HL-60/S4 treated with retinoic acid at 250 ng/mL for 4 days and 3 days (cell line): ENCODE measurements around the gene MME.

Source experiments
- in situ Hi-C: fragments of 300-500 bp; cut with MboI; formaldehyde crosslinking; loops from 2 replicates; pipeline ENCODE4 v1.7.0; 2022; ENCODE audit warnings: low sequenced_read_pairs

The MME gene

DNA sequence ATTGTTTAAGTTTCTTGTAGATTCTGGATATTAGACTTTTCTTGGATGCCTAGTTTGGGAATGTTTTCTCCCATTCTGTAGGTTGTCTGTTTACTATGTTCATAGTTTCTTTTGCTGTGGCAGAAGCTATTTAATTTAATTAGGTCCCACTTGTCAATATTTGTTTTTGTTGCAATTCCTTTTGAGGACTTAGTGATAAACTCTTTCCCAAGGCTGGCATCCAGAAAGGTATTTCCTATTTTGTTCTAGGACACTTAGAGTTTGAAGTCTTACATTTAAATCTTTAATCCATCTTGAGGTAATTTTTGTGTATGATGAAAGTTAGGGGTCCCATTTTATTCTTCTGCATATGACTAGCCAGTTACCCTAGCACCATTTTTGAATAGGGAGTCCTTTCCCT, 54.9 kb downstream of the MME start:
- in situ Hi-C loops = no loop called here

DNA sequence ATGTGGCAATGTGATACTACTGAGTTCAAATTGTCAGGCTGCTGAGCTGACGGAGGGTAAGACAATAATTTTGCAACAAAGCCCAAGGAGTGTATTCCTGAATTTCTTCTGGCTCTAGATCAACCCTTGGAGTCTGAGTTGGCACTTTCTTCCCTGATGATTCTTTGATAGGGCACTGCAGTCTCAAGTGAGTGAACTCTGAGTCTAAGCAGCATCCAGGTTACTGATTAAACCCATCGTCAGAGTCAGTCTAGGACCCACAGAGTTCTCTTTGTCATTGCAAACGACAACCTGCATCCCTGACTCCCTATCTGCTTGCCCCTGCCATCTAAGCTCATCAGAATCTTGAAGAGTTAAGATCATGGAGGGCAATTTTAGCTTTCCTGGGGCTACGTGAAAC, 58.6 kb downstream of the MME start:
- in situ Hi-C loops = no loop called here

DNA sequence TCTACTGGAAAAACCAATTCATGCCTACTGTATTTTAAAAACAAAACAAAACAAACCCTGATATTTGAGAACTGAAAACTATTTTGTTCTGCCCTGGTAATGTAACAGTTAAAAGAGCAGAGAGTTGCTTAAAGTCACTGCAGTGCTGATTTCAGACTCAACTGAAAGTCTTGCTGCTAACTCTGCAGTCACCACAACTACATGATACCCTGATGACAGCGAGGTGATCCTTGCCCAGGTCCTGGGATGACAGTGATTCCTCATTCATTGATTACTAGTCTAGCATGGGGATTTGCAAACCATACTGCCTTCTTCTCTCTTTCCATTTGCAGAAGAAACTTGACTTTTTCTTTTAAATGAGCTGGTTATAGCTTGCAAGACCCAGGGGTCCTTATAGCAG, 67.5 kb downstream of the MME start:
- in situ Hi-C loops = no loop called here

DNA sequence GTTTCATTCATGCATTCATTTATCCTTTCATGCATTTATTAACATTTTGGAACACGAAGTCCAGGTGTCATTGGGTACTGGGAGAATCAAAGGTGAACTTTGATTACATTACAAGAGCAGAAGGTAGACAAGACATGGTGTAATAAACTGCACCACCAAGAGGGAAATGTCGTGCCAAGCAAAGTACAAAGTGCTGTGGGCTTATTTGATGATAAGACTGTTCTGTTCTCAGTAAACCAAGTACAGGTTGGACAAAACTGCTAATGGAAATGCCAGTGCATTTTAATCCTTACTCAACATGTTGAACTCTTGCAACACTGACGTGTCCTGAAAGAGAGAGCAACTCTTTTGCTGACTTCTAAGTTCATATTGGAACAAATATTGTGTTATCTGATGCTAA, 69.4 kb downstream of the MME start:
- in situ Hi-C loops = no loop called here

DNA sequence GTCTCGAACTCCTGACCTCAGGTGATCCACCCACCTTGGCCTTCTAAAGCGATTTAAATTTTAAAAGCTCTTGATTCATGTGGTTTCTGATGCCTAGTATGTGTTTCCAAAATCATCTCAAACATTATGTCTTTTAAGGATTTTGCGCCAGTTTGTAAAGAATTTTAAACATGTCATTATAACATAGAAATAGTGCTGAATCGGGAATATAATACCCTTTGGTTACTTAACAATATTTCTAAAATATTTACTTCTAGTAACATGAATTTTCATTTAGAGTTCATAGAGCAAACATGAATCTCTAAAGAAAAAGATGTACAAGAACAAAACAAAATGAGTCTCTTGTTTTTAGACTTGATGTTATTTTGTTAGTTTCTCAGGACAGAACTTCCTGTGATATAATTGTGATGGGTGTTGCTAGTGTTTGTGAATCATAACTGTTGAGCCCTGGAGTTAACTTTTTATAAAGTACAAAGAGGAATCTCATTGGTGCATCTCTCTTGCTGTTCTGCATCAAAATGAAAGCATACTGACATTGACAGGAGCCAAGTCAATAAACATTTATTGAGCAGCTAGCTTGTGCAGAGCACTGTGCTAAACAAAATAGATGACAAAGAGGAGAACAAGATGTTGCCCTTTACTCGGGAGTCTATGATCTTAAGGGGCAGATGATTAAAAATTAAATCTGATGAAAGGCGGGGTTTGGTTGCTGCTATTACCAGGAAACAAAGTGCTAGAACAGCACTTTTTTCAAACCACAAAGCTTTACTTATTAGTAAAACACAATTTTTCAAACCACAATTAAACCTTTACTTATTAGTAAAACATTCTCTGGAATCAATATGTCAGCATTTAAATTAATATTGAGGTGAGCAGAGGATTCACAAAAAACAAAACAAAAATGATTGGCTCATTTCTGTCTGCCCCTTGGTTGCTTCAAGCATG, 73.4 kb downstream of the MME start:
- in situ Hi-C loops = no loop called here

DNA sequence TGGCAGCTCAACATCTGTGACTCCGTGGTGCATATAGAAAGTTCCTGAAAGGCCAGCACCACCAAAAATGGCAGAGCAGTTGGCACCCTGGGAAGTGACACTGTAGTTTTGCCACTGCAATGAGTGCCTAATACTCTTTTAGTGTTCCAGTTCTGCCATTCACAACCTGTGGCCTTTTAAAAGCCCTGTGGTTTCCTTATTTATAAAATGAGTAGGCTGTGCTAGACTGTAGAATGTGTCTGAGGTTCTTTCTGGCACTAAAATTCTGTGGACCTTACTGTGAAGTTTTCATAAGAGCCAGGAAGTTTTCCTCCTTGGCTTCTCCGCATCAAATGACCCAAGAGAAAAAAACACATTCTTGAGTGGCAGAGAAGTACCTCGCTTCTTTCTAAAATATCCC, 74.1 kb downstream of the MME start:
- in situ Hi-C loops = no loop called here

DNA sequence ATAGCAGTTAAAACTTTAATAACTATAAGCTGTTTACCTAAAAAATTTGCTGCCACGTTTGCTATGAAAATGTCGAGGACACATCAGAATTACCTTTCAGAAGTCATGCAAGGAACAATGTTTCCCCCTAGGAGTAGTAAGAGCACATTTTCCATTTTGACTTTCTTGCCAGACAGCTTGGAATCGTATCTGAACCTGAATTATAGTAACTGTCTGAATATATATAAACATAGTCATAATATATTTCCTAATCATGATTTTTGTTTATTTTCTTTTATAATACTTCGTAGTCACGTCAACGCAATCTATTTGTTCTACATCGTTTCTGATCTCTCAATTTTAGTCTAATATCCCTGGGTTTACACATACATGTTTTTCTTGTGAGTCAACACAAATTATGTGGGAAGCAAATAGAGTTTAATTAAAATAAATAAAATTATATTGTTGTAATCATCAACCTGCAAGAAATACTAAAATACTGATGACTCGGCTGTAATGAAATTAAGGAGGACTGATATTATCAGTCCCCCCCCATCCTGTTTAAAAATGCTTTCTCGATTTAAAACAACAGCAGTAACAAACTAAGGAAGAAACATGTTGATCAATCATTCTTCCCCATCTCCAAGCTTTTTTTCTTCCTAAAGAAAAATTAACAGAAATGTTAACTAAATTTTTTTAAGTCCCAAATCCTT, 78.4 kb downstream of the MME start:
- in situ Hi-C loops = no loop called here

DNA sequence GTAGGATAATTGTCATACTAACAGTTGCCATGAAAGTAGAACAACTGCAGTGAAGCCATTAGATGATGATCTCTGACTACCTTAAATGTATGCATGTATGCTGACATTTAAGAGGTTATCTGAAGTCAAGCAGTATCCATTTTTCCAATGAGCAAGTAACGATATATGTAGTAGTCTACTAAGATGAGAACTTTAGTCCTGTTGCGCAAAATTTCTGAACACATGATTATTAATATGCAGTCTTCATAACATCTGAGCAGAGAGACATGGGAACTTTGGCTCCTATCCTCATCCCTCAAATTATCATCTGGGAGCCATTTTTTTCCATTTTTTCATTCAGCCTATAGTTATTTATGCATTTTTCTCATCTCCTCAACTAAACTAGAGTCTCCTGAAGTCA, 79.2 kb downstream of the MME start:
- in situ Hi-C loops = no loop called here

DNA sequence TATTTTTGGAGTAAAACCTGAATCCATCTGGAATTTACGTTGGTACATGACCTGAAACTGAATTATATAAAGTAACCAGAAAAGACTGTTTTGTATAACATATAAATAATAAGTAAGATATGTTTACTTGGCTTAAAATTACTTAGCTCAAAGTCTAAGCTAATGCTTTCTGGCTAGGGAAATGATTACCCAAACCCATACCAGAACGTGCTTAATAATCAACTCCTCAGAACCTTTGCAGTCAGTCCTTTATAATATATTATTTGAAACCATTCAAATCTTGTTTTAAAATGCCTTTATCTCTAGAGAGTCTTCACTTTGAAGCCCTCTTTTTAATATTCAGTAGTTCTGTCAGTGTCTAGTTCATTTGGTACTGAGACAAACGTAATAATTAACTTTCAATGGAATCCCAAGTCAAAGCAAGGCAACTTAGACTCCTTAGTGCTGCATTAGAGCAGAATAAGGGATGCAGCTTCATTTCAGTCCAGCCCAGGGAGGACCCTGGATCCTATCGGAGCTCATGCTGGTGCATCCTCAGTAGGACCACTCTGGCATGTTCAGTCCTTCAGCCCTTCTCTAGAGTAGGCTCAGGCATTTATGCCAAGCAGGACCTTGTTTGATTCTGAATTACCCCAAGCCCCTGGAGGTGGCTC, 81.6 kb downstream of the MME start:
- in situ Hi-C loops = no loop called here

DNA sequence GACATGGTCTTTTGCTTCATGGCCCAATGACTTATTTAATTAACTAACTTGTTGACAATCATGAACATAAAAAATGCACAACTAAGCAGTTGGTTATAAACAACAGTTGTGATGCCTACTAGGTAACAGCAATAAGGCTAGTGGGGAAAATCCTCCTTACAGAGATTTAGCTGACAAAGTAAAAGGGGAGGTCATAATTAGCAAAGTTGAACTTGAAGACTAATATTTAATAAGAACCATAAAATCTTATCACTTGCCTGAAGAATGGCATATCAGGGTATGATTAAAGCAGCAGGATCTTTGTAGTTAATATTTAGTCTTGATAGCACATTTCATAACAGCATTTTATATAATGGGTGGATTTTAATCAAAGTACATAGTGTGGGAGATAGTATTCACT, 84.2 kb downstream of the MME start:
- in situ Hi-C loops = no loop called here

DNA sequence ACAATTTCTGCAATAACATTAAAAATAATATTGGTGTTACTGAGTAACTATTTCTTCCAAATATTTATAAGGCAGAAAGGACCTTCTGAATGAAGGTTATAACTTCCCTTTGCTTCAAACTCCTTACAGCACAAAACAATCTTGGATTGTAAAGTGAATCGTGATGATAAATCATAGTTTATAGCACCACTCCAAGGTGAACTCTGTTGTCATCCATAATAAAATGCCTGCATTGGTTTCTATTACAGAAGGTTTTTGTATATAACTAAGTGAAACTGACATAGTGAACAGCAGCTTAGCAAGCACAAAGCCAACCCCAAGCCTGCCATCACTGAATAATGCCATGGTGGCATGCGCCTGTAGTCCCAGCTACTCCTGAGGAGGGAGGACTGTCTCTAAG, 86.3 kb downstream of the MME start:
- in situ Hi-C loops = no loop called here

DNA sequence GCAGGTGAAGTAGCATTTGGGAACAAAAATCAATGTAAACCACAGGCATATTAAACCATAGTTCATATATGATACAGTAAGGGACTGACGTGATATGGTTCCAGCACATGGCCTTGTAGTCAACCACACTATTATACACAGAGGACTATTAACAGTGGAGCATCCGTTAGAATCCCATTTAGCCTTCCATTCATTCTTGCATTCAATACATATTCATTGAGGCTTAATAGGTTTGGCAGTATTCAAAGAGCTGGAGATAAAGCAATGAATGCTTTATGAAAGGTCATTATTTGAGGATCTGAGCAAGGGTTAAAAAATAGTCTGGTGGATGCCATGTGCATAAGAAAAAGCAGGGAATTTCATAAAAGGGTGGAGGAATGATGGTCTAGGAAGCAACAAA, 89.1 kb downstream of the MME start:
- in situ Hi-C loops = no loop called here

DNA sequence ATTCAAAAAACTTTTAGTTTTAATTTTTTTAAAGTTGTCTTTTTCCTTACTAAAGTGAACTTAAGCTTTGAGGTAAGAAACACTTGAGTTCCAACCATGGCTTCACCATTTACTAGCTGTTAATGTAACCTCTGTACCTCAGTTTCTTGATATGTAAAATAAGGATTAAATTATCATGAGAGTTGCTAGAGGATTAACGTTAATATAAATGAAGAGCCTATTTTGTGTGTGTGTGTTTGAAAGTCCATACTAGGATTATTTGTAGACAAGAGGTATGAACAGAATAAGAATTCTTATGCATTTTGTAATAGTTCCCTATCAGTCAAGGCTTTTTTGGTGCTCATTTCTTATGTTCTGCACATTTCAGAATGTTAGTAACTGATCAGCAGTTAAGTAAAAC, 93.7 kb downstream of the MME start:
- in situ Hi-C loops = no loop called here

DNA sequence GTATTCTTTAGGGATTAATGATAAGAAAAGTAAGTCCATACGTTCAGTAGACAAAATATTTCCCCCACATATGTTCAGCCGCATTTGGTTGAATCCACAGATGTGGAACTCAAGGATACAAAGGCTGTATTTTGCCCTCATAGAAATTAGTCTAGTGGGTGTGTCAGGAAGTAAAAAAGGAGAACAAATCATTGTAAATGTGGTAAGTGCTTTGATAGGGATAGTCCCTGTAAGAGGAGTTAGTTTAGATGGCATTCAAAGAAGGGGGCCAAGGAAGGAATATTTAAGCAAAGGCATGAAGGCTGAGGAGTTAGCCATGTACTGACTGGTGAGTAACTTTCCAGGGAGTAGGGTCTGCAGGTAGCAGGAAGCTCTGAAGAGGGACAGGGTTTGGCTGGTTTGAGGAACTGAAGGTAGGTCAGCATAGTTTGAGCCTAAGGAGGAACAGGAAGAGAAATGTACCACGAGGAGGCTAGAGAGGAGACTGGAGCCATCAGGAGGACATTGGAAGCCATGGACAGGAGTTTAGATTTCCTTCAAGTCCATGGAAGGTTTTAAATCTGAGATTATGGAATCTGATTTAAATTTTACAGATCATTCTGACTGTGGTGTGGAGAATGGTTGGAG, 98.8 kb downstream of the MME start:
- in situ Hi-C loops = no loop called here

DNA sequence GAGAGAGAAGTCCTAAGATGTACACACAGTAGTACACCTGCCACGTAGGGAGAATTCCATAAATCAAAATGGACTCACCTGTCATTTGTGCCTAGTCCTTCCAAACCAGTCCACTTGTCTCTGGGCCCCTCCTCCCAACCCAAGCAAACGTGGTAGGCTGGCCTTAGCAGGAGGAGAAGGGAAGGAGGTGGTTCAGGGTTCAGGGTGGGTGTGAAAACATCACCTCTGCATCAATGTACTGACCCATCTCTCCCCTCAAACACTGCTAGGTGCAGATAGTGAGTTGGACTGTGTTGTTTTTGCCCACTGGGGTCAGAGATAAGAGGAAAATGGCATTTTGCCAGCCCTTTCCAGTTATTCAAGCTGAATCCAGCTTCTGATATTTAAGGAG, 99.3 kb downstream of the MME start:
- in situ Hi-C loops = no loop called here

DNA sequence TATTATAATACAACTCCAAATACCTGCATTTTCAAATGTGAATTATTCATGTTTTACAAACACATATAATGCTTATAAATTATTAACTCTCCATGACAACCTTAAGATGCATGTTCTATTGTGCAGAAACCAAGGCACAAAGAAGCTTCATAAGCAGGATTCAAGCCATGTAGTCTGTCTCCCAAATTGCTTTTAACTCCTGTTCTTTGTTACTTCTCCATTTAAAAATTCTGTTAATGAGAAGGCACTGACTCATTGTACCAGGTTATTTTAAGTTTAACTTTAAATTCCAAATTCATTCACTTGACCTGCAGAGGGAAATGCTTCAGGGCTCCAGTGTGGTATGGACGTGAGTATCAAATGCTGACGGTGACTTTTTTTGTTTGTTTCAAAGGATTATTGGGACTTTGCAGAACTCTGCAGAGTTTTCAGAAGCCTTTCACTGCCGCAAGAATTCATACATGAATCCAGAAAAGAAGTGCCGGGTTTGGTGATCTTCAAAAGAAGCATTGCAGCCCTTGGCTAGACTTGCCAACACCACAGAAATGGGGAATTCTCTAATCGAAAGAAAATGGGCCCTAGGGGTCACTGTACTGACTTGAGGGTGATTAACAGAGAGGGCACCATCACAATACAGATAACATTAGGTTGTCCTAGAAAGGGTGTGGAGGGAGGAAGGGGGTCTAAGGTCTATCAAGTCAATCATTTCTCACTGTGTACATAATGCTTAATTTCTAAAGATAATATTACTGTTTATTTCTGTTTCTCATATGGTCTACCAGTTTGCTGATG, 100.0 kb downstream of the MME start:
- in situ Hi-C loops = no loop called here

DNA sequence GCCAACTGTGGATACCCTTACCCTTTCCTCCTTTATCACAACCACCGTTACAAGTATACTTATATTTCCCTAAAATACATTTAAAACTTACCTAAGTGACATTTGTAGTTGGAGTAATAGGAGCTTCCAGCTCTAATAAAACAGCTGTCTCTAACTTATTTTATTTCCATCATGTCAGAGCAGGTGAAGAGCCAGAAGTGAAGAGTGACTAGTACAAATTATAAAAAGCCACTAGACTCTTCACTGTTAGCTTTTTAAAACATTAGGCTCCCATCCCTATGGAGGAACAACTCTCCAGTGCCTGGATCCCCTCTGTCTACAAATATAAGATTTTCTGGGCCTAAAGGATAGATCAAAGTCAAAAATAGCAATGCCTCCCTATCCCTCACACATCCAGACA, 102.3 kb downstream of the MME start:
- in situ Hi-C loops = no loop called here

DNA sequence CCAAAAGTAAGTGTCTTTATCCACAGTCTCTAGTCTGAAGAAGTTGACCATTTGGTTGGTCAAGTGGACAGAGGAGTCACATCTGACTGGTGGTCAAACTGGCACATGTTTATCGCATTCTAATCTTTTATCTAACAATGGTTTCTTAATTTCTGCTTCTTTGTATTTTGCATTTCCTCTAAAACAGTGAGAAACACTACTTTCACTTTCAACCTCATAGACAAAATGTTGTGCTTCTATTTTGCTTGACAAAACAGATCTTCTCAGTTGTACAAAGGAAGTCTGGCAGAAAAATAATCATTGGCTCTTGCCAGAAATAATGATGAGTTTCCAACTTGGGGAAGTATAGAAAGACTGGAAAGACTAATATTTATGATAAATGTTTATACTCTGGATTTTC, 103.9 kb downstream of the MME start:
- in situ Hi-C loops = no loop called here

DNA sequence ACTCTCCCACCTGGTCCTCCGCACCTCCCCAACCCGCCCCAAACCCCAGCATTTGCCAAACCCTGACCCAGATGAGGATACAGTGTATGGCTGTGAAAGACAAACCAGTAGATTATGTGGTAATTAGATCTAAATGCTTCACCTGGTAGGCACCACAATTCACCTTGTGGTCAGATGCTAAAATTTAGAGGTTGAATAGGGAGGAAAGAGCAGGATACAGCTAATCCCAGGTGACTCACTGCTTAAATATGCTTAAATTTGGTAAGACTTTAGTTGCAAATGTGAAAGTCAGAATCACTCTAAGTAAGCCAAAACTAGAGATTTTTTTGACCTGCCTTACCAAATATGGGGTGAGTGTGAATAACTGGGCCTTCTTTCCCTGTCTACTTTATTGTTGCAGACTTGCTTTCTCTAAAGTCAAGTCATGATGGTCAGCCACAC, 105.5 kb downstream of the MME start:
- in situ Hi-C loops = no loop called here

DNA sequence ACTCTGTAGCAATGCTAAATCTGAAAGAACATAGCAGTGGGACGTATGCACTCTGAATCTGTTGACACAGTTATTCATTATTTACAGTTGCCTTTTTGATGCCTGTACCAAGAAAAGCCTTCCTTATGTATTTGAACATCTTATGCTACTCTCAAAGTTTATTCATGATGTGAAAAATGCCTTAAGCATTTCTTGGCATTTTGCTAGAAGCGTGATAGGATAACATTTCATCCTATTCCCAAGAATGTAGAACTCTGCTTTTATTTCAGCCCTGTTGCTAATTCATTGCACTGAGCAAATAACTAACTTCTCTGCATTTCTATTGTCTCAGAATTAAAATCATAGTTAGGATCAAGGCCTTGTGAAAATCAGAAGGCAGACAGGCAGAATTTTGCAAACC, 107.9 kb downstream of the MME start:
- in situ Hi-C loops = no loop called here

DNA sequence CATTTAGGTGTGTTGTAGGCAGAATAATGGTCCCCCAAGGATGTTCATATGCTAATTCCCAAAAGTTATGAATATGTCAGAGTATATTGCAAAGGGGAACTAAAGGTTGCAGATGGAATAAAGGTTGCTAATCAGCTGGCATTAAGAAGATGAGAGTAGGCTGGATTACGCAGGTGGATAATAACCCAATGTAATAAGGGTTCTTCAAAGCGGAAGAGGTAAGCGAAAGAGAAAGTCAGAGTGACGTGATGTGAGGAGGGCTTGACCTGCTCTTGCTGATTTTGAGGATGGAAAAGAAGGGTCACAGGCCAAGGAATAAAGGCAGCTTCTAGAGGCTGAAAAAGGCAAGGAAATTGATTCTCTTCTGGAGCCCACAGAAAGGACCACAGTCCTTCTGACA, 109.4 kb downstream of the MME start:
- in situ Hi-C loops = no loop called here
